HepG2 (cell line): ENCODE measurements around the gene PDIA6. TPM values are rescaled to one million over a fixed set of nuclear protein-coding genes. Genes with fewer than 3 reads are reported as not detected.

Source experiments
- BHLHE40 ChIP-seq: IDR thresholded peaks from 2 replicates; pipeline ENCODE4 v1.6.1; 2011; ENCODE audit warnings: low read length, improper control_type of control experiment
- FOXM1 ChIP-seq: sonication (generic); formaldehyde crosslinking; IDR thresholded peaks from 2 replicates; pipeline ENCODE4 v1.5.0; 2020; ENCODE audit warnings: missing genetic modification reagents
- IRF9 ChIP-seq: sonication (generic); formaldehyde crosslinking; IDR thresholded peaks from 2 replicates; pipeline ENCODE4 v1.8.0; 2022; ENCODE audit warnings: missing genetic modification reagents, mild to moderate bottlenecking, borderline replicate concordance
- KDM2A ChIP-seq: sonication (generic); formaldehyde crosslinking; IDR thresholded peaks from 2 replicates; pipeline ENCODE4 v1.4.0; 2020; ENCODE audit warnings: low read depth, missing genetic modification reagents, borderline replicate concordance
- KLF6 ChIP-seq: IDR thresholded peaks from 2 replicates; pipeline ENCODE4 v1.8.0; 2016; ENCODE audit warnings: missing biosample characterization, missing genetic modification reagents
- MYC ChIP-seq: sonication (generic); formaldehyde crosslinking; IDR thresholded peaks from 2 replicates; pipeline ENCODE4 v1.9.0; 2021; ENCODE audit warnings: missing genetic modification reagents, borderline replicate concordance
- NFKB2 ChIP-seq: sonication (generic); formaldehyde crosslinking; IDR thresholded peaks from 2 replicates; pipeline ENCODE4 v1.4.0; 2020; ENCODE audit warnings: missing genetic modification reagents, borderline replicate concordance
- ONECUT2 ChIP-seq: sonication (generic); formaldehyde crosslinking; IDR thresholded peaks from 2 replicates; pipeline ENCODE4 v1.4.0; 2020; ENCODE audit warnings: missing genetic modification reagents
- REPIN1 ChIP-seq: sonication (generic); formaldehyde crosslinking; IDR thresholded peaks from 2 replicates; pipeline ENCODE4 v1.8.0; 2022; ENCODE audit warnings: missing genetic modification reagents, low read depth, mild to moderate bottlenecking, borderline replicate concordance
- RFXAP ChIP-seq: sonication (generic); formaldehyde crosslinking; IDR thresholded peaks from 2 replicates; pipeline ENCODE4 v1.4.0; 2020; ENCODE audit warnings: missing genetic modification reagents, borderline replicate concordance
- TBX2 ChIP-seq: sonication (generic); formaldehyde crosslinking; IDR thresholded peaks from 2 replicates; pipeline ENCODE4 v1.5.0; 2020; ENCODE audit warnings: missing genetic modification reagents, mild to moderate bottlenecking, borderline replicate concordance
- THAP9 ChIP-seq: sonication (generic); formaldehyde crosslinking; IDR thresholded peaks from 2 replicates; pipeline ENCODE4; 2020; ENCODE audit warnings: missing genetic modification reagents, mild to moderate bottlenecking, borderline replicate concordance
- polyA plus RNA-seq, 8 experiments: library from polyadenylated mRNA; depleted of rRNA in 3 of 8; stranded (reverse) in 7 of 8; unstranded in 1 of 8; fragments of >200 nt; fragmentation: Illumina TruSeq in 4 of 8; extraction: Trizol in 4 of 8; gene quantifications; 2 replicates each; pipeline versions ENCODE4 v1.2.1 to v1.2.3, GENCODE V29; 2011 to 2016; ENCODE audit warnings: low read depth in 4 of 8, missing spikeins in 1 of 8, mixed read lengths in 1 of 8; ENCODE audit not compliant: insufficient read depth in 1 of 8
- total RNA-seq, 5 experiments: library from RNA; depleted of rRNA; stranded (reverse); fragments of >200 nt; fragmentation: Illumina TruSeq; extraction: Trizol; gene quantifications; 2 replicates each; pipeline ENCODE4 v1.2.3, GENCODE V29; 2016; ENCODE audit warnings: low read depth in 1 of 5
- TF ChIP-seq, protein P1 (sequence below): sonication (generic); formaldehyde crosslinking; IDR thresholded peaks from 2 replicates; pipeline ENCODE4 v1.4.0; 2020; ENCODE audit warnings: missing genetic modification reagents
- TF ChIP-seq, protein P2 (sequence below): sonication (generic); formaldehyde crosslinking; IDR thresholded peaks from 2 replicates; pipeline ENCODE4 v1.4.0; 2020; ENCODE audit warnings: missing genetic modification reagents, borderline replicate concordance
- TF ChIP-seq, protein P3 (sequence below): IDR thresholded peaks from 2 replicates; pipeline ENCODE4 v1.6.1; 2016; ENCODE audit warnings: mild to moderate bottlenecking

The PDIA6 gene
- total and polyA plus RNA-seq, 2 of the 13 experiments (the other 11 are each of a cell fraction or from before 2014, with no cell fraction given), result 586 to 642 TPM

- TF ChIP-seq THAP9 (CRISPR knock-in tag) (peak; percentile 31; the same call in 1 of the 2 replicates), KDM2A (CRISPR knock-in tag) (peak; percentile 84; the same call in 1 of the 2 replicates), KLF6 (no peak), MYC (CRISPR knock-in tag) (peak; percentile 78; the same call in 1 of the 2 replicates), FOXM1 (CRISPR knock-in tag) (no peak), IRF9 (0 out of 2 replicates have a peak, but pooled peaks have one; percentile 42), NFKB2 (peak; percentile 34; the same call in 1 of the 2 replicates), REPIN1 (CRISPR knock-in tag) (peak; percentile 41; the same call in 1 of the 2 replicates), BHLHE40 (peak; percentile 50; the same call in 1 of the 2 replicates), RFXAP (CRISPR knock-in tag) (peak; percentile 31; the same call in 1 of the 2 replicates), ONECUT2 (no peak), TBX2 (0 out of 2 replicates have a peak, but pooled peaks have one; percentile 16)
- TF ChIP-seq, protein P1, sequence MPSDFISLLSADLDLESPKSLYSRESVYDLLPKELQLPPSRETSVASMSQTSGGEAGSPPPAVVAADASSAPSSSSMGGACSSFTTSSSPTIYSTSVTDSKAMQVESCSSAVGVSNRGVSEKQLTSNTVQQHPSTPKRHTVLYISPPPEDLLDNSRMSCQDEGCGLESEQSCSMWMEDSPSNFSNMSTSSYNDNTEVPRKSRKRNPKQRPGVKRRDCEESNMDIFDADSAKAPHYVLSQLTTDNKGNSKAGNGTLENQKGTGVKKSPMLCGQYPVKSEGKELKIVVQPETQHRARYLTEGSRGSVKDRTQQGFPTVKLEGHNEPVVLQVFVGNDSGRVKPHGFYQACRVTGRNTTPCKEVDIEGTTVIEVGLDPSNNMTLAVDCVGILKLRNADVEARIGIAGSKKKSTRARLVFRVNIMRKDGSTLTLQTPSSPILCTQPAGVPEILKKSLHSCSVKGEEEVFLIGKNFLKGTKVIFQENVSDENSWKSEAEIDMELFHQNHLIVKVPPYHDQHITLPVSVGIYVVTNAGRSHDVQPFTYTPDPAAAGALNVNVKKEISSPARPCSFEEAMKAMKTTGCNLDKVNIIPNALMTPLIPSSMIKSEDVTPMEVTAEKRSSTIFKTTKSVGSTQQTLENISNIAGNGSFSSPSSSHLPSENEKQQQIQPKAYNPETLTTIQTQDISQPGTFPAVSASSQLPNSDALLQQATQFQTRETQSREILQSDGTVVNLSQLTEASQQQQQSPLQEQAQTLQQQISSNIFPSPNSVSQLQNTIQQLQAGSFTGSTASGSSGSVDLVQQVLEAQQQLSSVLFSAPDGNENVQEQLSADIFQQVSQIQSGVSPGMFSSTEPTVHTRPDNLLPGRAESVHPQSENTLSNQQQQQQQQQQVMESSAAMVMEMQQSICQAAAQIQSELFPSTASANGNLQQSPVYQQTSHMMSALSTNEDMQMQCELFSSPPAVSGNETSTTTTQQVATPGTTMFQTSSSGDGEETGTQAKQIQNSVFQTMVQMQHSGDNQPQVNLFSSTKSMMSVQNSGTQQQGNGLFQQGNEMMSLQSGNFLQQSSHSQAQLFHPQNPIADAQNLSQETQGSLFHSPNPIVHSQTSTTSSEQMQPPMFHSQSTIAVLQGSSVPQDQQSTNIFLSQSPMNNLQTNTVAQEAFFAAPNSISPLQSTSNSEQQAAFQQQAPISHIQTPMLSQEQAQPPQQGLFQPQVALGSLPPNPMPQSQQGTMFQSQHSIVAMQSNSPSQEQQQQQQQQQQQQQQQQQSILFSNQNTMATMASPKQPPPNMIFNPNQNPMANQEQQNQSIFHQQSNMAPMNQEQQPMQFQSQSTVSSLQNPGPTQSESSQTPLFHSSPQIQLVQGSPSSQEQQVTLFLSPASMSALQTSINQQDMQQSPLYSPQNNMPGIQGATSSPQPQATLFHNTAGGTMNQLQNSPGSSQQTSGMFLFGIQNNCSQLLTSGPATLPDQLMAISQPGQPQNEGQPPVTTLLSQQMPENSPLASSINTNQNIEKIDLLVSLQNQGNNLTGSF (CRISPR knock-in tag), result 0 out of 2 replicates have a peak, but pooled peaks have one; percentile 16
- TF ChIP-seq, protein P2, sequence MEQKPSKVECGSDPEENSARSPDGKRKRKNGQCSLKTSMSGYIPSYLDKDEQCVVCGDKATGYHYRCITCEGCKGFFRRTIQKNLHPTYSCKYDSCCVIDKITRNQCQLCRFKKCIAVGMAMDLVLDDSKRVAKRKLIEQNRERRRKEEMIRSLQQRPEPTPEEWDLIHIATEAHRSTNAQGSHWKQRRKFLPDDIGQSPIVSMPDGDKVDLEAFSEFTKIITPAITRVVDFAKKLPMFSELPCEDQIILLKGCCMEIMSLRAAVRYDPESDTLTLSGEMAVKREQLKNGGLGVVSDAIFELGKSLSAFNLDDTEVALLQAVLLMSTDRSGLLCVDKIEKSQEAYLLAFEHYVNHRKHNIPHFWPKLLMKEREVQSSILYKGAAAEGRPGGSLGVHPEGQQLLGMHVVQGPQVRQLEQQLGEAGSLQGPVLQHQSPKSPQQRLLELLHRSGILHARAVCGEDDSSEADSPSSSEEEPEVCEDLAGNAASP, result no peak
- TF ChIP-seq, protein P3, sequence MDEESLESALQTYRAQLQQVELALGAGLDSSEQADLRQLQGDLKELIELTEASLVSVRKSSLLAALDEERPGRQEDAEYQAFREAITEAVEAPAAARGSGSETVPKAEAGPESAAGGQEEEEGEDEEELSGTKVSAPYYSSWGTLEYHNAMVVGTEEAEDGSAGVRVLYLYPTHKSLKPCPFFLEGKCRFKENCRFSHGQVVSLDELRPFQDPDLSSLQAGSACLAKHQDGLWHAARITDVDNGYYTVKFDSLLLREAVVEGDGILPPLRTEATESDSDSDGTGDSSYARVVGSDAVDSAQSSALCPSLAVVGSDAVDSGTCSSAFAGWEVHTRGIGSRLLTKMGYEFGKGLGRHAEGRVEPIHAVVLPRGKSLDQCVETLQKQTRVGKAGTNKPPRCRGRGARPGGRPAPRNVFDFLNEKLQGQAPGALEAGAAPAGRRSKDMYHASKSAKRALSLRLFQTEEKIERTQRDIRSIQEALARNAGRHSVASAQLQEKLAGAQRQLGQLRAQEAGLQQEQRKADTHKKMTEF (CRISPR knock-in tag), result 0 out of 2 replicates have a peak, but pooled peaks have one; percentile 17
Measured at GRCh38 chr2:10832203-10832936, 19.8 kb upstream of the PDIA6 start (continued).
